GM21390 (cell line): ENCODE results near the gene SEMA6D.

Experiments
- ATAC-seq: cut with Tn5 transposase; IDR thresholded peaks from one replicate; pipeline ENCODE4 v1.9.1; 2021; ENCODE audit not compliant: unreplicated experiment

SEMA6D gene

GRCh38 chr15:47820057-47820746 is 102.9 kb downstream of the SEMA6D start:
- ATAC-seq = no peak

- ATAC-seq = no peak
Measured at GRCh38 chr15:47820747-47821319, 103.5 kb downstream of the SEMA6D start.

- no peak for ATAC-seq
Measured at GRCh38 chr15:47822048-47822447, 104.7 kb downstream of the SEMA6D start.
